Hindlimb muscle (tissue), 1 donor: ENCODE data around the gene HLA-E. TPM values are rescaled to one million over a fixed set of nuclear protein-coding genes. Genes with fewer than 3 reads are reported as not detected.
"Not testable (repeated sequence)": the region's sequence is repeated elsewhere in the genome, so short reads cannot be mapped to it uniquely, and the experiment has no call there.

Experiments used
- DNase-seq: peaks from one replicate; pipeline ENCODE4 v3.0.0-alpha.2; 2013
- polyA plus RNA-seq: library from polyadenylated mRNA; unstranded; fragments of 120-200 nt; gene quantifications from one replicate; pipeline ENCODE4 v1.2.1, GENCODE V29; 2013; ENCODE audit not compliant: insufficient read length

The HLA-E gene
- polyA plus RNA-seq, 1 donor, result 86.9 TPM

DNA sequence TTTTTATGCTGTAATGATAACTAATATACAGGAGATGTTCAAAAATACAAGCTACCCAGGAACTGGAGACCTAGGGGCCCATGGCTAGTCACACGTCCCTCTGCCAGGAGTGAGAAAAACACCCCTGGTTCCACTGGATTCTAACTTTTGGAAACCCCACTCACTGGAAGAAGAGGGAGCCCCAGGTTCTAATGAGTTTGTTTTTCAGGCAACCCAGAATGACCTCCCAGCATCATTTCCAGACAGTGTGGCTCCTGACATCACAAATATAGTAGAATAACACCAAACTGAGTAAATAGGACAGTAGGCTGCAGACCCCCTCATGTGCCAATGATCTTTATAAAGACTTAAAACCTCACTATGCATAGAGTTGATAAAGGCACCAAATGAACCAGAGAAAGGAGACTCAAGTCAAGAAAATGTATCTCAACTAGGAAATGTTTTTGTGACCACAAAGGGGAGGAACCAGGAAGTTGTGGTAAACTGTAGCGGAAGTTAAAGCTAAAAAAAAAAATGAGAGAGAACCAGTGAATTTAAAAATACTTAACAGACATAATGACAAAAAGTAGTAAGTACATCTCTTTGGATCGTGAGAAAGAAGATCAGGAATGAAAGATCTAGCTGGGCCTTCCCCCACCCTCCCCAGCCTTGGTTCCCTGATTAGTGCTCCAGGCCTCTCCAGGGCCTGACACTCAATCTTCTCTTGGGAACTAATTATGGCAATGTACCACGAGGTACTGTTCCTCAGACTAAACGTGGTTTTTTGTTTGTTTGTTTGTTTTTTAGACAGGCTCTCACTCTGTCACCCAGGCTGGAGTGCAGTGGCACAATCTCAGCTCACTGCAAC lies 19.8 kb downstream of the HLA-E start:
- no peak for DNase-seq

DNA sequence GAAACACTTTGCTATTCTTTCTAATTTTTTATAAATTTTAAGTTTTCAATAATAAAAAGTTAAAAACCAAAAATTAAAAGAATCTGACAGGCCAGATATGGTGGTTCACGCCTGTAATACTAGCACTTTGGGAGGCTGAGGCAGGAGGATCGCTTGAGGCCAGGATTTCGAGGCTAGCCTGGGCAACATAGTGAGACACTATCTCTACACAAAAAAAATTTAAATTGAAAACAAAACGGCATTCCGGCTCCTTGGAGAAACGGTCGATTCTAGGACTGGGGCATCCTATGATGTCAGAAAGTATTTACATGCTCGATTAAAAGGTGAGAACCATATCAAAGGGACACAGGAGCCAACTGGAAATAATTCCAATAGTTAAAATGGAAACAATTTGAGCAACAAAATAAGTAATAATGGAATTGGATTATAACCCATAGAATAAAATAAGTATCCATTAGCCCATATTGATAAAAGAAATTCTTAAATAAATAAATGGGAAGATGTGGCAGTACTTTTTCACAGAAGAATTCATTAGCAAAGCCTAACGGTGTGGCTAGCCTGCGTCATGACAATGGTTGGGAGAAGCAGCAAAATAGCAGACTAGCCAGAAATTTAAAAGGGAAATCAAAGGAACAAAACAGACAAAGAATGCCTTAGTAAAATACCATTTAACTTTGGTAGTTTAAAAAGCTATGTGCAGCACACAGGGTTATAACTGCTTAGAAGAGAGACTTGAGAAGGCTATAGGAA lies 21.3 kb downstream of the HLA-E start:
- DNase-seq, result no peak

DNA sequence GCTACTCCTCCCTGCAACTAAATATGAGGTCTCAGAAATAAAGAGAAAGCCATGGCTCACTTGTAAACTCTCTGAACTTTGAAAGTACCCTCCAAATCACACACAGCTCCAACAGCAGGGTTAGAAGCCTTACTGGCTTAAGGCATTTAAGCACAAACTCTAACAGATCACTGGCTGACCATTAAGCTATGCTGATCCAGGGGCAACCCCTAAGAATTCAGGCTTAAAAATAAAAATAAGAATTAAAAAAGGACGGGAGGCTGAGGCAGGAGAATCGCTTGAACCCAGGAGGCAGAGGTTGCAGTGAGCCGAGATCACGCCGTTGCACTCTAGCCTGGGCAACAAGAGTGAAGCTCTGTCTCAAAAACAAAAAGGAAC lies 21.8 kb downstream of the HLA-E start:
- DNase-seq, result no peak

DNA sequence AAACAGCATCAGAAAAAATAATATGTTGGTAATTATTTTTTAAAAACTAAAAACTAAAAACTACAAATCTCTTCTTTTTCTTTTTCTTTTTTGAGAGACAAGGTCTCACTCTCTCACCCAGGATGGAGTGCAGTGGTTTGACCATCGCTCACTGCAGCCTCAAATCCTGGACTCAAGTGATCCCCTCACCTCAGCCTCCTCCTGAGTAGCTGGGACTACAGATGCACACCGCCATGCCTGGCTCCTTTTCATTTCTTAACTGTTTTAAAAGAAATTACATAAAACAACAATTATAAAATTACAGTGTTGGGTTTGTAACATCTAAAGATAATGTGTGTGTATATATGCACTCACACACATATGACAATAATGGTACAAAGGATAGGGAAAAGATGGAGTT lies 24.1 kb downstream of the HLA-E start:
- no peak for DNase-seq

DNA sequence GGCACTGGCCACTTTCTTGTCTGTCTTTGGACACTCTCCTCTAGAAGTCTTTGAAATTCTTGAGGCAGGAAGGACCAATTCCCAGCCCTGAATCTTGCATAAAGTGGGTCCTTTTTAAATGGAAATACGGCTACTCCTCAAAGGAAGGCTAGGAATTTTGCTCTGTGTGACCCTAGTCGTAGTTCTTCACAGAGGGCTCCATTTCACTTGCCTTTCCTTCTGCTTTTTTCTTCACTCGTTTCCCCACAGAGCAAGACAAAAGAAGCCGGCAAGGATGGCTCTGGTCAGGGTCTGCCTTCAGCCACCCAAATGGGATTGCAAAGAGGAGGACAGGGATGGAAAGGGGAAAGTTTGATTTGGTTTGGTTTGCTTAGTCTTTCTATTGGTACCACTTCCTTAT lies 25.8 kb downstream of the HLA-E start:
- no peak for DNase-seq

DNA sequence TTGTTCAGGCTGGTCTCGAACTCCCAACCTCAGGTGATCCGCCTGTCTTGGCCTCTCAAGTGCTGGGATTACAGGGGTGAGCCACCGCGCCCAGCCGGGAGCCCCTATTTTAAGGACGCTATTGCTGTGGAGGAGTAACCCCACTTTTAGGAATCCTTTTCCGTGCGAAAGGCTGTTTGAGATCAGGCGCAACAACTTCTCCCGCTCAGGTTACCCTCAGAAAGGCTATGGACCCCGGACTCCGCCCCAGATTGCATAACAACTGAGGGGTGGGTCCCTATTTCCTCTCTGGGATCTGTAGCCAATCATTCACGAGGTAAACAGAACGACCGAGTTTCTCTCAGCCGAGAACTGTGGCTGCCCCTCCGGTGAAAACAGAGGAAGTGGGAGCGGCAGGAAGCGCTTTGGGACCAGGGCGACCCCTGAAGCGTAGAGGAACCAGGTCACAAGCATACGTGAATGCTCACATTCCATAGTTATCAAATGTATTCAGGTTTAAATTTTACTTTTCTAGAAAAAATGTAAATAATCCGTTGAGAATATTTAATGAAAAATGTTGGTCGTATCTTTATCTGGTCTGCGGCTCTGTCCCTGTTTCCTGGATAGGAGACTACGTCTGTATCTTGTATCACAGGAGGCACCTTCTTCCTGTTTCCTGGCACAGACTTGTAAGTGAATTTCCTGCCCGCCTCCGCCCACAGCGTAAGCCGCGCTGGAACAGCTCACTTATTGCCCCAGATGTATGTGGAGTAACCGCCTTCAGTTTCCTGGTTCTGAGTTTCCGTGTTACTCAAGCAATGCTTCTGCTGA lies 26.8 kb downstream of the HLA-E start:
- DNase-seq, result peak; percentile 87

DNA sequence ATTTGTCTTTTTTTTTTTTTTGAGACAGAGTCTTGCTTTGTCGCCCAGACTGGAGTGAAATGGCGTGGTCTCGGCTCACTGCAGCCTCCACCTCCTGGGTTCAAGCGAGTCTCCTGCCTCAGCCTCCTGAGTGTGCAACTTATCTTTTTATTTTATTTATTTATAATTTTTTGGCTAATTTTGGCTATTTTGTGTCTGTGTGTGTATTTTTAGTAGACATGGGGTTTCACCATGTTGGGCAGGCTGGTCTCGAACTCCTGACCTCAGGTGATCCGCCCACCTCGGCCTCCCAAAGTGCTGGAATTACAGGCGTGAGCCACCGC lies 27.4 kb downstream of the HLA-E start:
- DNase-seq, result not testable (repeated sequence)

DNA sequence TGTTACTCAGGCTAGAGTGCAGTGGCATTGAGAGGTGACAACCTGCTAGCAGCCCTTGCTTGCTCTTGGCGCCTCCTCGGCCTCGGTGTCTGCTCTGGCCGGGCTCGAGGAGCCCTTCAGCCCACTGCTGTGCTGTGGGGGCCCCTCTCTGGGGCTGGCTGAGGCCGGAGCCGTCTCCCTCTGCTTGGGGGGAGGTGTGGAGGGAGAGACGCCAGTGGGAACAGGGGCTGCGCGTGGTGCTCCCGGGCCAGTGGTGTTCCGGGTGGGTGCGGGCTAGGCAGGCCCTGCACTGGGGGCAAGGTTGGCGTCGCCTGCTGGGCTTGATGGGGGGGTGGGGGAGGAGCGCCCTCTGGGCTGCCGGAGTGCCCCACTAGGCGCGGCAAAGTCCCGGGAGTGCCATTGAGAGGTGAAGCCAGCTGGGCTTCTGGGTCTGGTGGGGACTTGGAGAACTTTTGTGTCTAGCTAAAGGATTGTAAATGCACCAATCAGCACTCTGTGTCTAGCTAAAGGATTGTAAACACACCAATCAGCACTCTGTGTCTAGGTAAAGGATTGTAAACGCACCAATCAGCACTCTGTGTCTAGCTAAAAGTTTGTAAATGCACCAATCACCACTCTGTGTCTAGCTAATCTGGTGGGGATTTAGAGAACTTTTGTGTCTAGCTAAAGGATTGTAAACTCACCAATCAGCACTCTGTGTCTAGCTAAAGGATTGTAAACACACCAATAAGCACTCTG lies 28.6 kb downstream of the HLA-E start:
- not testable (repeated sequence) for DNase-seq

DNA sequence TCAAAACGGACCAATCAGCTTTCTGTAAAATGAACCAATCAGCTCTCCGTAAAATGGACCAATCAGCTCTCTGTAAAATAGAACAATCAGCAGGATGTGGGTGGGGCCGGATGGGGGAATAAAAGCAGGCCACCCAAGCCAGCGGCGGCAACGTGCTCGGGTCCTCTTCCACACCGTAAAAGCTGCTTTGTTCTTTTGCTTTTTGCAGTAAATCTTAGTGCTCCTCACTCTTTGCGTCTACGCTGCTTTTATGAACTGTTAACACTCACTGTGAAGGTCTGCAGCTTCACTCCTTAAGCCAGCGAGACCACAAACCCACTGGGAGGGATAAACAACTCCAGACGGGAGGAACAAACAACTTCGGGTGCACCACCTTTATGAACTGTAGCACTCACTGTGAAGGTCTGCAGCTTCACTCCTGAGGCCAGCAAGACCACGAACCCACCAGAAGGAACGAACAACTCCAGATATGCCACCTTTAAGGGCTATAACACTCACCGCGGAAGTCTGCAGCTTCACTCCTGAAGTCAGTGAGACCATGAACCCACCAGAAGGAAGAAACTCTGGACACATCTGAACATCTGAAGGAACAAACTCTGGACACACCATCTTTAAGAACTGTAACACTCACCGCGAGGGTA lies 29.3 kb downstream of the HLA-E start:
- not testable (repeated sequence) for DNase-seq

DNA sequence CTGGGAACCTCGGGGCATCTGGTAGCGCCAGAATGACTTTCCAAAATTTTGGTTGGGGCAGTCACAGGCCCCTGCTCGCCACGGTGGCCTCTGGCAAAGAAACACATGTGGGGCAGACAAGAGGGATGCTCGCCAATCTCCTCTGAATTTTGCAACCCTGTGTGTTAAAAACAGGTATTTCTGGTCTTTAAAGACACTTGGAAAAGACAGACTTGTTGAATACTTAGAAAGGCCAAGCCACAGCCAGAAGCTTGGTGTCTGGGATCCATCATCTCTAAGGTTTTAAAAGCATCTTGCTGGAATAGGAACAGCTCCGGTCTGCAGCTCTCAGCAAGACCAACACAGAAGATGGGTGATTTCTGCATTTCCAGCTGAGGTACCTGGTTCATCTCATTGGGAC lies 31.2 kb downstream of the HLA-E start:
- no peak for DNase-seq

DNA sequence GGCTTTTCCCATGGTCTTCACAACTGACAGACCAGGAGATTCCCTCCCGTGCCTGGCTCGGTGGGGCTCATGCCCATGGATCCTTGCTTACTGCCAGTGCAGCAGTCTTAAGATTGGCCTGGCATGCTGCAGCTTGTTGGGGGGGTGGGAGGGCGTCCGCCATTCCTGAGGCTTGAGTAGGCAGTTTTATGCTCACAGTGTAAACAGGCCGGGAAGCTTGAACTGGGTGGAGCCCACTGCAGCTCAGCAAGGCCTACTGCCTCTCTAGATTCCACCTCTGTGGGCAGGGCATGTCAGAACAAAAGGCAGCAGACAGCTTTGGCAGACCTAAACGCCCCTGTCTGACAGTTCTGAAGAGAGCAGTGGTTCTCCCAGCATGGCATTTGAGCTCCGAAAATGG lies 31.8 kb downstream of the HLA-E start:
- not testable (repeated sequence) for DNase-seq

DNA sequence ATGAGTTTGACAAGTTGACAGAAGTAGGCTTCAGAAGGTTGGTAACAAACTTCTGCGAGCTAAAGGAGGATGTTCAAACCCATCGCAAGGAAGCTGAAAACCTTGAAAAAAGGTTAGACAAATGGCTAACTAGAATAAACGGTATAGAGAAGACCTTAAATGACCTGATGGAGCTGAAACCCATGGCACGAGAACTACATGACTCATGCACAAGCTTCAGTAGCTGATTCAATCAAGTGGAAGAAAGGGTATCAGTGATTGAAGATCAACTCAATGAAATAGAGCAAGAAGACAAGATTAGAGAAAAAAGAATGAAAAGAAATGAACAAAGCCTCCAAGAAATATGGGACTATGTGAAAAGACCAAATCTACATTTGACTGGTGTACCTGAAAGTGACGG lies 32.6 kb downstream of the HLA-E start:
- DNase-seq, result not testable (repeated sequence)

DNA sequence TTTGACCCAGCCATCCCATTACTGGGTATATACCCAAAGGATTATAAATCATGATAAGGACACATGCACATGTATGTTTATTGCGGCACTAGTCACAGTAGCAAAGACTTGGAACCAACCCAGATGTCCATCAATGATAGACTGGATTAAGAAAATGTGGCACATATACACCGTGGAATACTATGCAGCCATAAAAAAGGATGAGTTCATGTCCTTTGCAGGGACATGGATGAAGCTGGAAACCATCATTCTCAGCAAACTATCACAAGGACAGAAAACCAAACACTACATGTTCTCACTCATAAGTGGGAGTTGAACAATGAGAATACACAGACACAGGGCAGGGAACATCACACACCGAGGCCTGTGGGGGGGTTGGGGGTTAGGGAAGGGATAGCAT lies 37.1 kb downstream of the HLA-E start:
- not testable (repeated sequence) for DNase-seq

DNA sequence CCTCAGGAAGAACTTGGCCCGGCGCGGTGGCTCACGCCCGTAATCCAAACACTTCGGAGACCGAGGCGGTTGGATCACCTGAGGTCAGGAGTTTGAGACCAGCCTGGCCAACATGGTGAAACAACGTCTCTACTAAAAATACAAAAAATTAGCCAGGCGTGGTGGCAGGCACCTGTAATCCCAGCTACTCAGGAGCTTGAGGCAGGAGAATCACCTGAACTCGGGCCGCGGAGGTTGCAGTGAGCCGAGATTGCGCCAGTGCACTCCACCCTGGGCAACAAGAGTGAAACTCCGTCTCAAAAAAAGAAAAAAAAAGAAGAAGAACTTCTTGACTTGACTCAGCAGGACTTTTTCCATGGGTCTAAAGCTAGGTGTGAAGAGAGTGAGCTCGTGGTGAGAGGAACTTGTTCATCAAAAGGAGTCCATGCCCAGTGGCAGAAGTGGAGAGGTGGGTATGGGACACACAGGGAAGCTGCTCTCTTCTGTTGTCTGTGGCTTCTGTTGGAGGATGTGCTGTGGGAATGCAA lies 40.1 kb downstream of the HLA-E start:
- not testable (repeated sequence) for DNase-seq

DNA sequence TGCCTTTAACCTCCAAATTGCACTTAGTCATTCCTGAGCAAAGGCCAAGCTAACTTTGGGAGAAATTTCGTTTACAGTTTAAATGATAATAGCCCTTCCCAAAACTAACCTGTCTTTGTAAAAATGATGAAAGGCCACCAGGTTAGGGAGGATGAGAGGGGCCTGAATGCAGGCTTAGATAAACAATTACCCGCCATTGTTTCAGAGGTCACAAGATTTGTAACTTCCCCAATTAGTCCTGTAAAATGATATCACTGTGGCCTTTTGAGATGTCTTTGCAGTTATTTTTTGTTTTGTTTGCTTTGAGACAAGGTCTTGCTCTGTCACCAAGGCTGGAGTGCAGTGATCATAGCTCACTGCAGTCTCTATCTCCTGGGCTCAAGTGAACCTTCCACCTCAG lies 40.7 kb downstream of the HLA-E start:
- DNase-seq, result no peak

DNA sequence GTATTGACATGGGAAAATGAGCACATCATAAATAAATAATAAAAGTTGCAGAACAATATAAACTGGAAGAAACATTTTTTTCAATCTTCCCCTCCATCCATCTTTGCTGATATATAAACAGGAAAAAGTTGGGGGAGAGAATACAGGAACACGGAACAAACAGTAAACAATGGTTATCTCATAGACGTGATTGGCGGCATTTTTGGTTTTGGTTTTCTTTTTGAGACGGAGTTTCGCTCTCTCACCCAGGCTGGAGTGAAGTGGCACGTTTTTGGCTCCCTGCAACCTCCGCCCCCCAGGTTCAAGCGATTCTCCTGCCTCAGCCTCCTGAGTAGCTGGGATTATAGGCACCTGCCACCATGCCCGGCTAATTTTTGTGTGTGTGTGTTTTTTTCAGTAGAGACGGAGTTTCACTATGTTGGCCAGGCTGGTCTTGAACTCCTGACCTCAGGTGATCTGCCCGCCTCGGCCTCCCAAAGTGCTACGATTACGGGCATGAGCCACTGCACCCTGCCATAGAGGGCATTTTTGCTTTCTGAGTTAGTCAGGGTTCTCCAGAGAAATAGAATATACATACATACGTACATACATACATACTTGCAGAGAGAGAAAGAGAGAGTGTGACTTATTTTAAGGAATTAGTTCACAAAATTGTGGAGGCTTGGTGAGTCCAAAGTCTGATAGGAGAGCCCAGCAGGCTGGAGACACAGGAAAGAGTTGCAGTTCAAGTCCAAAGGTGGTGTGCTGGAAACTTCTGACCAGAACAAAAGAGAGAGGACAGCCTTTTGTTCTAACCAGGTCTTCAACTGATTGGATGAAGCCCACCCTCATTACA lies 44.4 kb downstream of the HLA-E start:
- no peak for DNase-seq

DNA sequence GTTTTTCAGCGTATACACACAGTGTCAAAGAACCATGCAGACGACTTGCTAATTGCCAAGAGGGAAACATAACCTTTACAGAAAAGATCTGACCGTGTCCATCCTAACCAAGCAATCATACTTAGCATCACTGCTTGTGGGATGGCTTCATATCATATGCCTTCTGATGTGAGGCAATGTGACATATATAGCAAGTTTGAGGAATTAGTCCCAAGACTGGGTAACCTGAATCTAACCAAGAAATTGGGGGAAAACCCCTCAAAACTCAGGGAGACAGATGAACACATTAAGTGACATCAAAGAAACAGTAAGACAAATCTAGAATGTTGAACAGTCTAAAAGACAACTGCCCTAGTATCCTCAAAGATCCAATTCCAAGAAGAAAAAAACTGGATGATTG lies 48.6 kb downstream of the HLA-E start:
- no peak for DNase-seq

DNA sequence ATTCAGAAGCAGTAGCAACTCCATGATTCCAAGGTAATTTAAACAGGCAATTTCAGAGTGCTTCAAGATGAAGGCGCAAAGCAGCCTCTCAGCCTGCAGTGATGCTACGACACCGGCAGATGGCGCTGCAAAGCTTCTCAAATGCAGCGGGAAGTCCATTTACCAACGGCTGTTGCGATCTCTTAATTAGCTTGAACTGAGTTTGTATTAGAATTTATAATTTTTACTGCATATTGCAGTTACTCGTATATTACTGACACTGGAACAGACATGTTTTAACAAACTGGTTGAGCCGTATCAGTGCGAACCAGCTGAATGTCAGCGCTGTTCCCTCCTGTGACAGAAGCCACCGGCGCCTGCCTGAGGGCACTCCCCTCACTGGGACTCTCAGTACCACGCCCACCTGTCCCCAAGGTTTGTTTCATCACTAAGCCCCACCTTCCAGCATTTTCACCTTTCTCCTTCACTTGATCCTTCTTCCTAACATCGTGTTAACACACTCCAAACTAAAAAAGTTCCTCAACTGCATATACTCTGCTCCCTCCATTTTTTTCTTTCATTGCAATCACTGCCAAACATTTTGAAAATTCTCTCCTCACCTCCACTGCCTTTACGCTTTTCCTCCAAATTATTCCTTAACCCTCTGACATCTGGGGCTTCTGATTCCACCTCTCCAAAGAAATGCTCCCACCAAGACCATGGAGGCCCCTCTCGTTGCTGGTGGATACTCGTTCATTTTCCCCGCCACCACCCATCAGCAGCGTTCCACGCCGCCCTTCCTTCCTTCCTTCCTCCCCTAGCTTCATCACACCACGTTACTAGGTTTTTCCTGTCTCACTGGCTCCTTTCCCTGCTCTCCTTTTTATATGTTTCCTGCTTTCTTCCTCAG lies 52.5 kb downstream of the HLA-E start:
- DNase-seq, result peak; percentile 74

DNA sequence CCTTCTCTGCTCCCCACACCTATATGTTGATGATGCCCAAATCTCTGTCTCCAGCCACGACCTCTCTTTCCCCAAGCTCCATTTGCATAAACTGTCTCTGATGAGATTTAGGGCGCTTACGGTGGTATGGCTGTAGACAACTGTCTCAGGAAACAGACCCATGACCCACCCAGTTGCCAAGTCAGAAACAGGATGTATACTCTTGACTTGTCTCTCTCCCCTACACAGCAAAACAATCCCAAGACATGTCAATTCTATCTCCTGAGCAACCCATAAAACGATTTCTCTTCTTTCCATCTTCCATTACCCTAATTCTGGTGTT lies 53.1 kb downstream of the HLA-E start:
- DNase-seq, result no peak

DNA sequence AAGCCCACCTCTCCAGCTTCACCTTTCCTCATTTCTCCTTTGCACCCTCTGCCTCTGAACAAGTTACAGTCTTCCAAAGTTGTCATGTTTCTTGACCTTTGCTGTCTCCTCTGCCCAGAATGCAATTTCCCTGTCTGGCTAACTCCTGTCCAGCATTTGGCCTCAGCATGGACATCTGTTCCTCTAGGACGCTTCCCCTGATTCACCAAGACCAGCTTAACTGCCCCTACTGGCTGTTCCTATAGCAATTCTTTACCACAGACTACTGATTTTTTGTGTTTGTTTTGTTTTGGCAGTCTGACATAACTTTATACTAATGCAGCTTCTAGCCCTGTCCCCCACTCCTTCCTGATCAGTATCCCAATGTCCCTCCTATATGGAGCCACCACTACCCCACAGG lies 53.6 kb downstream of the HLA-E start:
- DNase-seq, result no peak
